Activated CD4-positive, alpha-beta T cell treated with anti-CD3 and anti-CD28 coated beads for 4 hours (primary cell): ENCODE data around the gene TMEM18.

Experiments used
- DNase-seq, 2 donors: peaks; one replicate each; pipeline ENCODE4 v3.0.0-alpha.2; 2020

TMEM18 gene

GRCh38 chr2:650343-651310 is 26.6 kb downstream of the TMEM18 start:
- DNase-seq, result no peak

- DNase-seq, result no peak
These were observed 27.5 kb downstream of the TMEM18 start for GRCh38 chr2:649426-650342.

DNA sequence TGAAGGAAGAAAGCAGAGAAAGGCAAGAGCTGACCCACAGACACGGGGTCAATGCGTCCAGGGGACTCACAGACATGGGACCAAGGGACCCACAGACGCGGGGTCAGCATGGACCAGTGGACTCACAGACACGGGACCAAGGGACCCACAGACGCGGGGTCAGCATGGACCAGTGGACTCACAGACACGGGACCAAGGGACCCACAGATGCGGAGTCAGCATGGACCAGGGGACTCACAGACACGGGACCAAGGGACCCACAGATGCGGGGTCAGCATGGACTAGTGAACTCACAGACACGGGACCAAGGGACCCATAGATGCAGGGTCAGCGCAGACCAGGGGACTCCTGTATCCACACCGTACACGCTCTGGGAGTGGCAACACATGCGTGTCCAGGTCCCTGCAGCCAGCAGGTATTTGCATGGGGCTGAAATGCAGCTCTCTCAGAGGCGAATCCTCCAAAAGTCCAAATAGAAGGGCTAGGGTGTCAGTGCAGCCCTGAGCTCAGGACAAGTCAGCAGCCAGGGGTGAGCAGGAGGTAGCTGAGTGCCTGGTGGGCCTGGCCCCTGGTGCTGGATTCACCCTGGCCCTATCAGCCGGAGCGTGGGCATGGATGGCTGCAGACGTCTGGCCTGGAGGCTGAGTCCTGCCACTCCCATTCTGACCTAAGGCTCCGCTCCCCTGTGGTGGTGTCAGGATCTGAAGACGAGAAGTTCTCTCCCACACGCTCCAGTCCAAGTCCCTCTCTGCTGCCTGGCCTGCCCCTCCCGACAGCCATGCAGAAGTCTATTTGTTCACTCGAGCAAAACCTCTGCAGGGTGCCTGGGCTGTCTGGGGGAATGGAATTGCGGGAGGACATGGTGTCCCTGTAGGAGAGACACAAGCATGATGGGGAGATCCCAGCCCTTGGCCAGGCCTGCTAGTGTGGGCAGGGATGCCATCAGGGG is 28.5 kb downstream of the TMEM18 start:
- DNase-seq, result no peak

DNA sequence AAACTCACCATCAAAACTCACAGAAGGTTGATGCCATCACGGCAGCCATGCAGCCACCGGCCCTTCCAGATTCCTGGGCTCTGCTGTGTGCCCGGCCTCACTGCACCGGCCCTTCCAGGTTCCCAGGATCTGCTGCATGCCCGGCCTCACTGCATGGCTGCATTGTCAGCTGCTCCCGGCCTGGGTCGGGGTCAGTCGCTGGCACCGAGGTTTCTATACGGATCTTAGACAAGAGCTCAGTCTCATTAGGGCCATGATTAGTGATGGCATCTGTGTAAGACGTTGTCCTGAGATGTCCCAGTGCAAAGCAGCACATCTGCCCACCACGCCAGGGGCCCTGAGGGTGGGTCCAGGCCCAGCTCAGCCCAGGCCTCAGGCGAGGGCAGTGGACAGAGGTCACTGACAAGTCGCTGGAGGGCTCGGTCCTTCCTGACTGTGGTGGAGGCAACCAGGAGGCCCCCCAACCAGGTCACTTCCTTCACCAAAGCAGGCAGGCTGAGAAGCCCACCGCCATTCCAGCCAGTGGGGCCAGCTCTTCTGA is 29.4 kb downstream of the TMEM18 start:
- no peak for DNase-seq

DNA sequence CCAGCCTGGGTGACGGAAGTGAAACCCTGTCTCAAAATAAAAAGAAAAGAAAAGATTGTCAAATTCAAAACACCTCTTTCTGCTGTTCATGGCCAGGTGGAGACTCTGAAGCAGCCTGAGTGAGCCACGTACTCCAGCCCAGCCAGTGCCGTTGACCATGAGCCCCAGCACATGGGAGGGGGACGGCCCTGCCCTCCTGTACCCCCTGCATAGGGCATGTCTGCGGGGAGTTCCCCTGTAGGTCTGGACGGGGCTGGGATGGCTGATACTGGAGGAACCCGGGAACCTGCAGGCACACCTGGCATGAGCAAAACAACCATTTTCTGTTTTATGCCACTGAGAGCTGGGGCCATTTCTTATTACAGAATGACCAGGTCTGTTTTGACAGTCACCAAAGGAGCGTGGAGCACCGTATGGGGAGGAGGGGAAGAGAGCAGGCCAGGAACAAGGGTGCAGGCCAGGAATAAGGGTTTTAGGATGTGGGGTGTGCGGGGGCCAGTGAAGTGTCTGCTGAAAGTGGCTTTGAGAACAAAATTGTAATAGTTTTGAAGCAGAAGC is 30.1 kb downstream of the TMEM18 start:
- DNase-seq, result no peak

DNA sequence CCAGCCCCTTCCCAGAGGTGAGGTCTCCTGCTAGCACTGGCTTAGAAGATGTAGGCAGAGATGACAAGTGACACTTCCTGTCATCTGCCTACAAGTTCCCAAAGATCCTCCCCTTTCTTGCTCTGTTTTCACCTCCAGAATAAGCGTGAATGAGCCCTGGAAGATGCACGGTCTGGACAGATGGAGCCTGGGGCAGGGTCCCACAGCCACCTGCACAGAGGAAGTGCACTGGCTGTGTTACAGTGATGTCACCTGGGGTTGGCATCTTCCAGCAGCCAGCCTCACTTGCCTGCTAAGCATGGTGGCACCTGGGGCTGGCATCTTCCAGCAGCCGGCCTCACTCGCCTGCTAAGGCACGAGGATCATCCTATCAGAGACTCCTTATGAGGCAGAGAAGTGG is 32.3 kb downstream of the TMEM18 start:
- DNase-seq, result no peak

DNA sequence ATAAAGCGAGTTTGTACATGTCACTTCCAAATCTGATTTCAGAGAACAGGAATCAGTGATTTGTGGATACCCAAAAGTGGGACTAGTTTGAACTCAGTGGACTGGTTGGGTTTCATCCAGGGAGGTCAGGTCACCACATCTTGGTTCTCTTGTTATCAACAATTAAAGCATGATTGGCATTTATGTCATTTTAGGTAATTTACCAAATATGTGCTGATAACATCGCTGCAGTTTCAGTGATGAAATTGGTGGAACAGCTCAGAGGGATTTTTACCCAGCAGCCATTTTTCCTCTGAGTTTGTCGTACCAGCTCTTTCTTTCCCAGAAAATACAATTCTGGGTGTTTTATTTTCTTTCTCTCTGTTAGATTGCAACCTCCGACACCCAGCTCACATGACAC is 33.4 kb downstream of the TMEM18 start:
- no peak for DNase-seq

DNA sequence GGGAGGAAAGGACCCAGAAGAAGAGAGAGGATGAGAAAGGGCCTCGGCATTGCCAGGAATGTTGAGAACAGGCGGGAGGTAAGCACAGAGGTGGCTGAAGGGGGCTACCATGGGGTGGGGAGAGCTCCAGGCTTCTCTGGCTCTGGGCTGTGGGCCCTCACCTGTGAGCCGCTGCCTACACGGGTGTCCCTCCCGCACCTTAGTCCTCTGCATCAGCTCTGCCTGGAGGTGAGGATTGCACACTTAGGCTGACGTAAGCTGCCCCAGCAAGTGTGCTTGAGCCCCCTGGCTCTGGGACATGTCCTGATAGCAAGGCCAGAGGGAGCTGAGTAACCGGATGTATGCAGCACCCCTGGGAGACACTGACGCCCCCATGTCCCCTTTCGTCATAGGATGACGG is 33.9 kb downstream of the TMEM18 start:
- DNase-seq, result no peak

DNA sequence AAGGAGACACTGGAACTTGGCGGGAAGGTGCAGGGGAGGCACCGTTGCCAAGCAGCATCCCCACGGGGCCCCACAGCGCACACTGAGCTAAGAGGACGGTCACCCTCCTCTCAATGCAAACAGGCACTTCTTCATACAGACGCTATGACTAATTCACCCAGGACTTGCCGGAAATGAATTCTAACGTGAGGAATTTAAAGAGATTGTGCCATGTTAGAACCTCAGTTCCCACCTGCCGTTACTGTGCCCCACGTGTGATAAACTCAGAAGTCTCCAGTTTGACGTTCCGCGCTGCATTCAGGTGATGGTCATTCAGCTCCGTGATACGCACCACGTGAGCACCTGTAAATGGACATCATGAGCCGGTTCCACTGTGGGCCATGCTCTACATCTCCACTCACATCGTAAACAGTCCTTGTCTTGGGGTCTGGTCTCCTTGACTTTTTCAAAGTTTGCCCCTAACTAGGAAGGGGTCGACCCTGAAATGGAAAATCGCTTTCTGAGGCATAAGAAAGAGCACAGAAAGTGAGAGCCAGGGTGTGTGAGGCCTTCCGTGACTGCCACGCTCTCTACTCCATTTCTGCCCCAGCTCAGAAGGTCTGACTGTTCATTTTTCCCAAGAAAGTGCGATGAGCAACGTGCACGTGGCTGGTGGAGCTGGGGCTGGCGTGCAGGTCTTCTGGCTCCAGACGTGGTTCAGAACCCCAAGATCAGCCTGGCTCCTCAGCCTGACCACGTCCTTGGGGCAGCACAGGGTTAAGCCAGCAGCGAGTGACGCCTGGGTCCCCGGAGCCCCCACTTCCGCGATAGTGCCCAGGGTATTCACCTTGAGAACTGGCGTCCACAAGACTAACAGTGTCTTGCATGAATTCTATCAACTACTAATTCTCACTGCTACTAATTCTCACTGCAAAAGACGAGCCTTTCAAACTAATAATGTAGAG is 35.1 kb downstream of the TMEM18 start:
- no peak for DNase-seq

DNA sequence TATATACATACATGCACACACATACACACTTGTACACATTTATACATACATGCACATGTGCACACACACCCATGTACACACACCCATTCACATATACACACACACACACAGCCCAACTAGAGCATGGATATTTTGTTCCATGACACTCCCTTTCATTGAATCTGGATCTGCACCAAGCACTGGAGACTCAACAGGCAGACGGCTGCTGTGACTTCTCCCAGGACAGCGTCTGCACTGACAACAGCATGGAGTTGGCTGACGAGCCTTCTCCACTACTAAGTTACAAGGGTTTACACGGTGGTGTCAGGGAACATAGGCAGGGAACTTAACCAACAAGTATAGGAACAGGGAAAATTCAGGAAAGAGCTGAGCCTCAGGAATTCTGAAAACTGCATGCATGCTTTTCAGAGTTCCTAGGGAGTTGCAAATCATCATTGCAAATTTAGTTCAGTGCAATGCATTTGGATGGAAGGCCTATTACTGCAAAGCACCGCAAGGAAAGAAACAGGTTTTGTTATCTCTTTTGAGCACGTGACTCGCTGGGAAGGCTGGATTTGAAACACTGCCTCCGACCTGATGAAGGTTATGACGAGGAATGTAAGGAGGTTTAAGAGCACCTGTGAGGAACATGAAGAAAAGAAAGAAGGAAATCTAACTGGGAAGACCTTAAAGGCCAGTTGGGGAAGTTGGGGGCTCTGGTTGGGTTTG is 35.9 kb downstream of the TMEM18 start:
- no peak for DNase-seq

- DNase-seq, result no peak
These were observed 37.5 kb downstream of the TMEM18 start for GRCh38 chr2:639703-640102.

DNA sequence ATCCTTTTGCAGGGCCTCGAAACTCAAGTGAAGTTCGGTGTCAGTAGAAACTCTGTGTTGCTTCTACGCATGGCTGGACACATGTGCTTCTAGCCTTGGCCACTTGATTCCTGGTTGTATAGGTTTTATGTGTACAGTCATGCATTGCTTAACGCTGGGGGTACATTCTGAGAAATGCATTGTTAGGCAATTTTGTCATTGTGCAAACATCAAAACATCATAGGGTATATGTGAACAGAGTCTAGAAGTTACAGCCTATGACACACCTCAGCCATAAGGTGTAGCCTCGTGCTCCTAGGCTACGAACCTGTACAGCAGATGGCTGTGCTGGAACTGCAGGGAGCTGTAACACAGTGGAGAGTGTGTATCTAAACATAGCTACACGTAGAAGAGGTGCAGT is 39.4 kb downstream of the TMEM18 start:
- DNase-seq, result no peak

DNA sequence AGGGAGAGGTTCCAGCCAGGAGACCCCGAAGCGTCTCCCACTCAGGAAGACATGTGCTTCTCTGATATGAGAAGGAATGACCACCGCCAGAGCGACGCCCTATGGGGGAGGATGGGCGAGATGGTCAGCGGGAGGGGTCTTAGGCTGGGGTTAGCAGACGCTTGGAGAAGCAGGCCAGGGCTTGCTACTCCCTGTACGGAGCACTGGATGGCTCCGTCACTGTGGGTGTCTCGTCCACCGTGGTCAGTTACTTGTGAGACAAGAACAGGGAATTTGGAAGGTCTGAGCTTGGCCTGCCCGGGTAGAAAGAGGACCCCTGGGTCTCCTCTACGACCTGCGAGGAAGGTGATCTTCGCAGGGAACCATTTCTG is 39.8 kb downstream of the TMEM18 start:
- DNase-seq, result no peak

DNA sequence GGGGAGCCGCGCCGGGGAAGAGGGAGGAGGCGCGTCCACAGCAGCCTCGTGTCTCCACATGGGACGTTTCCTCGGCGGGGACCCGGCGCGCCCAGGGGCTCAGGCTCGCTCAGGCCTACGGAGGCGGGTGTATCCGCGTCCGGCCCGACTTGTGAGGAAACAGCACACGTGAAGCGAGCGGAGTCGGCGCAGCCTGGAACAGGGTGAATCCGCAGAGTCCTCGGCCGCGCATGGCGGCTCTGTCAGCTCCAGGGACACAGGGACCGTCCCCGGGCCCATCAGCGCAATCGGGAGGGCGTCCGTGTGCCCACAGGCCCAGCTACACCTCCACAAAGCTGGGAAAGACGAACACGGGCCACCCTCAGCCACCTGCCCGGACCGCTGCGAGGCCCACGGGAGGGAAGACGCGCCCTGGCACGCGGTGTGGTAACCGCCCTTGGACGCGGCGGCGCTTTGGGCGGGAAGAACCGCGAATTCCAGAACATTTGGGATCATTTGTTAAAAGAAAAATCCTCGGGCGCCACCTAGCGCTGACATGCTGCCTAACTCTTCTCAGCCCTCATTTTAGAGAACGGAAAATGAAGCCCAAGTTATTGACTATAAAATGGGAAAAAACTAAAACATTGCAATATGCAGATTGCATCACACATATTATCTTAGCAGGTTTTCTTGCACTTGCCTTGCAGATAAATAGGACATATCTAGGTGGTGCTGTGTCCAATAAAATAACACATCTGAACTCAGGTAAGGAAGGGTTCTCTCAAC is 40.4 kb downstream of the TMEM18 start:
- peak; percentile 32 to 55 for DNase-seq

DNA sequence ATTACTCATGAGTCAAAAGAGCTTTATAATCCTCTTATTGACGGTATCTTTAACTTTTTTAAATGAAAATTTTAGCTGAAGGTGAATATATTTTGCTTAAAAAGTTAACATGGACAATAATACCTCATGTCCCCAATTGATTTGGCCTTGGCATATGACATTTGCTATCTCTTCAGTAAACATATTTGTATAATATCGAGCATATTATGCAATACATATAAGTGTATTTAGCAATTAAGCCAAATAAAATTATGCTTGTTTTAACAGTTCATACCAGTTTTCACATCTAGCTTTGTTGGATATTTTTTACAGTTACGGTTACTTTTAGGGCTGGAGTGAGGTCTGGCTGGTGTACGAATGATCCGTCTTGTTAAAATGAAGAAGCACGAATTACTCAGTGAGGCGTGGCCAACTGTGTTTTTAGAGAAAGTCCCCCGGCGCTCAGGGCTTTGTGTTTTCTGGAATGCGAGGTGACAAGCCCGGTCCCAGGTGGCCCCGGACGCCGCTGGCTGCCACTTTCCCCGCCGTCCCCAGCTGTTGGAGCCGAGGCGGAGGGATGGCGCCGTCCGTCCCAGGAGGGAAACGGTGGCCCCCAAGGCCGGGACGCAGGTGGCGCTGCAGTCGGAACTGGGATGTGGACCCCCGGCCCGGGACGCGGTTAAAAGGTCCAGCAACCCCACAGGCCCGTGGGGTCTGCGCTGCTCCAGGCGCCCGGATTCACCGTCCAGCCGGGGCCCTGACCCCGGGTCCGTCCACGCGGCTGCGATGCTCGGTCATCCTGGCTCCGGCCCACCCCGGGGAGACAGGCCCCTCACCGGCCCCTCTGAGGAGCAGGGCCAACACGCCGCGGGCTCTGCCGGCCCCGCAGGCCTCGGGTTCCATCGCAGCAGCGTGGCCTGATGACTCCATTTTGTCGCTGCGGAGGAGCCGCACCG is 41.3 kb downstream of the TMEM18 start:
- DNase-seq, result no peak

DNA sequence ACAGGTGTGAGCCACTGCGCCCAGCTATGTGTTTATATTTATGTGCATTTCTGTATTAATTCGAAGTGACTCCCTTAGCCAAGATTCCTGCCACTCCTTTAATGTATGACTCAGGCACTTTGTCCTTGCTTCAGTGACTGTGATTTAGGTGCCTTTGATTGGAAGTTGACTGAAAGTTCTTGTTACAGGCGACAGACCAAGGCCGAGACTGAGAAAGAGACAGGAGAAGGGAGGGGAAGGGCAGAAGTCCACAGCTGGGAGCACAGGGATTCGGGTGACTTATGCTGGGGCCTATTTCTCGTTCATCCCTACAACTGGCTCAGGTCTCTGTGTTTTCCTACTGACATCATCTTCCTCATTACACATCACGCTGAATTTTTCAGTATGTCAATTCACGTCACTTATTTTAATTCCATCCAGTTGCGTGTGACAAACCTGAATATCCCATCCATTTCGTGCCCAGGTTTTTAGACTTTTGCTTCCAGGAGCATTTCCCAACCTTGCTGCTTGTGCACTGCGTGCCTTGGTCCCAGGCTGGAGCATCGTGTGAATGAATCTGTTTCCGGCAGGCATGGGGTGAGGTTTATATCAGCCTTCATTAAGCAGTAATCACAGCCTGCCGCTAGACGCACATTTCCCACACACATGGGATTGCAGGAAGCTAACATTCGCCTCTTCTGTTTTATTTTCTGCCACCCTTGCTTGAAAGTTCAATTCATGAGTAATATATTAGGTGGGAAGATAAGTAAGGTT is 42.4 kb downstream of the TMEM18 start:
- DNase-seq, result no peak

DNA sequence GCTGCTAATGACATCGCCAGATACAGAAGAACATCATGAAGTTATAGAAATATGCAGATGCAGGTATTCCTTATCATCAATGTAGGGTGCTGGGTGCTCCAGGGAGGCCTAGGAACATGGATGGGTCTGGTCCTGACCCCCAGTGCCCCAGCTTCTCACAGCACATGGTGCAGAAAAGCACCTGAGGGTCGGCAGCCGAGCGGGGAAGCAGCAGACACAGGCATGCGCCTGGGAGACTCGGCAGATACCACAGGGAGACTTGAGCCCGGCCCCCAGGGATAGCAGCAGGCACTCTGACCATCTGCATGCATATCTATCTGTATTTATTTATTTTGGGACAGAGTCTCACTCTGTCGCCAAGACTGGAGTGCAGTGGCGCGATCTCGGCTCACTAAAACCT is 43.2 kb downstream of the TMEM18 start:
- no peak for DNase-seq
